Gastroesophageal sphincter (tissue), 4 donors: ENCODE measurements around the gene PGK1. TPM values are rescaled to one million over a fixed set of nuclear protein-coding genes. Genes with fewer than 3 reads are reported as not detected.
A peak's percentile ranks its signal among the peaks of the same experiment; 100 is the strongest.
"Not testable (repeated sequence)": the region's sequence is repeated elsewhere in the genome, so short reads cannot be mapped to it uniquely, and the experiment has no call there.

ENCODE experiments used
- ATAC-seq: fragments of 150-250 bp; one replicate; pipeline ENCODE4 v1.9.1; 2016; ENCODE audit warnings: mild to moderate bottlenecking, moderate library complexity
- H3K27ac ChIP-seq, 4 donors: fragments of 200-600 bp; sonication (generic) in 3 of 4; 1 replicate in 3 of 4; 2 replicates in 1 of 4; pipeline ENCODE4 v1.5.1; 2016 to 2019
- H3K27me3 ChIP-seq: fragments of 200-600 bp; sonication (generic); one replicate; pipeline ENCODE4 v1.5.1; 2019
- H3K36me3 ChIP-seq, 2 donors: fragments of 200-600 bp; sonication (generic); one replicate each; pipeline ENCODE4 v1.5.1; 2019; ENCODE audit warnings: control low read depth in 1 of 2
- H3K4me1 ChIP-seq, 3 donors: fragments of 200-600 bp; sonication (generic); 1 replicate in 2 of 3; 2 replicates in 1 of 3; pipeline ENCODE4 v1.5.1; 2016 to 2019; ENCODE audit warnings: control low read depth in 2 of 3
- H3K4me3 ChIP-seq, 2 donors: fragments of 200-600 bp; sonication (generic); one replicate each; pipeline ENCODE4 v1.5.1; 2019; ENCODE audit warnings: mild to moderate bottlenecking in 1 of 2, moderate library complexity in 1 of 2
- H3K9me3 ChIP-seq, 3 donors: fragments of 200-600 bp; sonication (generic); one replicate each; pipeline ENCODE4 v1.5.1; 2017 to 2019; ENCODE audit warnings: control low read depth in 2 of 3
- EP300 ChIP-seq: sonication (generic); formaldehyde crosslinking; IDR thresholded peaks from one replicate; pipeline ENCODE4 v1.6.1; 2017; ENCODE audit warnings: antibody characterized with exemption, mild to moderate bottlenecking
- POLR2A ChIP-seq, 2 donors: fragments of 450-650 bp; IDR thresholded peaks; one replicate each; pipeline ENCODE4 v1.6.1; 2017; ENCODE audit warnings: antibody characterized with exemption in 2 of 2, mild to moderate bottlenecking in 2 of 2, moderate library complexity in 1 of 2
- POLR2AphosphoS5 ChIP-seq: sonication (generic); formaldehyde crosslinking; IDR thresholded peaks from one replicate; pipeline ENCODE4 v1.6.1; 2017; ENCODE audit warnings: antibody characterized with exemption
- WGBS, 2 donors: methylation state at CpG; one replicate each; pipeline ENCODE4 v1.1.5; 2018; ENCODE audit warnings: low coverage in 1 of 2; 5-methylcytosine and 5-hydroxymethylcytosine counted together
- total RNA-seq, 4 donors: library from RNA; depleted of rRNA; stranded (reverse); fragments of >200 nt; gene quantifications; one replicate each; pipeline ENCODE4 v1.1.0, GENCODE V29; 2016
- TF ChIP-seq, protein P1 (sequence below), 4 experiments: fragments of 200-600 bp in 2 of 4; fragments of 450-650 bp in 2 of 4; sonication (generic) in 1 of 4; IDR thresholded peaks; one replicate each; pipeline ENCODE4 v1.5.1; 2017 to 2019; ENCODE audit warnings: antibody characterized with exemption in 4 of 4, mild to moderate bottlenecking in 2 of 4, moderate library complexity in 2 of 4

Gene PGK1
- total RNA-seq, 4 donors from 2014 or later: 204 to 360 (median 274) TPM

DNA sequence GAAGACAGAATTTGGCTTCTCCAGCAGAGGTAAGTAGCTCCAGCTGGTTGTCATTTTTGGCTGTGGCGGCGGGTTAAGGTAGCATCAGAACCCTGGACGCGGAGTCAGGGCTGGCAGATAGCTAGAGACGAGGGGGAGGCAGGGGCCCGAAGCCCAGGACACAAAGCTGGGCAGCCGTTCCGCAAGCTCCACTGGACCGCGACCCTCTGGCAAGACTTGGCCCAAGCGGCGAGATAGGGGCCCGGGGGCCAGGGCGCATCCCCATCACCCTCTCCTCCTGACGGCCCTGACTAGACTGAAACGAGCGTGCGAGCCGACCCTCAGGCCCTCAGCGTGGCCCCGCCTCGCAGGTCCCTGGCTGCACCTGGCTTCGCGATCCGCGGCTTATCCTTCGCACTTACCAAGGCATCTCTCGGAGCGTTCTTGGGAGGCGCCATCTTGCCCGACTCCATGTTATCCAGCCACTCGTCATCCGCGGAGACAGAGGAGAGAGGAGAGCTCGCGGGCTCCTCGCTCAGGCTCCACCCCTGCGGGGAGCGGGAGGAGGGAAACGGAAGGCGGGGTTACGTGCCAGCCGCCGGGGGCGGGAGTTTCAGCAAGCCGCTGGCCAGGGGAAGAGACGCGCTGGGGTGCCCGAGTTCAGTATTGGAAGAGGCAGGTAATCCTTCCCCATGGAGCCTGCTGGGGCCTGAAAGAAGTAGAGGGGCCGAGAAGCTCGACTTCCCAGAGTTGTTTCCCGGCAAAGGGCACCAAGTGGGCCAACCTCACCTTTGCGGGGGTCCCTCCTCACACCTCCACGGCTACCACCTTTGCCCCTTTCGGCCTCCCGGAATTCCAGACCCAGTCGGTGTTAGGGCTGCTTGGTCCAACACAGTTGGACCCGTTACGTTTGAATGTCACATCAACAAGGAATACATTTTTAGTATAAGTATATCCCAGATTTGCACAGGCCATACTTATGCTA, 35.4 kb downstream of the PGK1 start, which contains the start of gene TAF9B:
TSS of gene TAF9B (minus strand) at position 491 of the 964 bp plus-strand sequence. CDS start at position 452, 39 bp downstream.
- peaks cover 0 to 12% (median 0%) of the 10 kb centered on the region in 3 donors for H3K4me1 ChIP-seq
- WGBS, 2 donors: 7 to 37% methylated on average over 3 to 8 of the region's 59 CpGs
- ATAC-seq: peak; percentile 97
- H3K9me3 ChIP-seq: no peaks in the 10 kb centered on the region
- H3K4me3 ChIP-seq: peak within 1 kb of the TSS; percentile 75 to 95
- TF ChIP-seq POLR2AphosphoS5 (peak; percentile 63), POLR2A (IDR thresholded peaks at IDR 0.05) (peak in 1 of 2 donors; percentile 28), EP300 (no peak)
- TF ChIP-seq, protein P1, sequence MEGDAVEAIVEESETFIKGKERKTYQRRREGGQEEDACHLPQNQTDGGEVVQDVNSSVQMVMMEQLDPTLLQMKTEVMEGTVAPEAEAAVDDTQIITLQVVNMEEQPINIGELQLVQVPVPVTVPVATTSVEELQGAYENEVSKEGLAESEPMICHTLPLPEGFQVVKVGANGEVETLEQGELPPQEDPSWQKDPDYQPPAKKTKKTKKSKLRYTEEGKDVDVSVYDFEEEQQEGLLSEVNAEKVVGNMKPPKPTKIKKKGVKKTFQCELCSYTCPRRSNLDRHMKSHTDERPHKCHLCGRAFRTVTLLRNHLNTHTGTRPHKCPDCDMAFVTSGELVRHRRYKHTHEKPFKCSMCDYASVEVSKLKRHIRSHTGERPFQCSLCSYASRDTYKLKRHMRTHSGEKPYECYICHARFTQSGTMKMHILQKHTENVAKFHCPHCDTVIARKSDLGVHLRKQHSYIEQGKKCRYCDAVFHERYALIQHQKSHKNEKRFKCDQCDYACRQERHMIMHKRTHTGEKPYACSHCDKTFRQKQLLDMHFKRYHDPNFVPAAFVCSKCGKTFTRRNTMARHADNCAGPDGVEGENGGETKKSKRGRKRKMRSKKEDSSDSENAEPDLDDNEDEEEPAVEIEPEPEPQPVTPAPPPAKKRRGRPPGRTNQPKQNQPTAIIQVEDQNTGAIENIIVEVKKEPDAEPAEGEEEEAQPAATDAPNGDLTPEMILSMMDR (IDR thresholded peaks at IDR 0.05): peak in 1 of 4 experiments; percentile 14
- no peaks in the 10 kb centered on the region for H3K27me3 ChIP-seq
- no peaks in the 10 kb centered on the region for H3K36me3 ChIP-seq
- H3K27ac ChIP-seq: peak within 1 kb of the TSS; percentile 83 to 89 (median 88)

DNA sequence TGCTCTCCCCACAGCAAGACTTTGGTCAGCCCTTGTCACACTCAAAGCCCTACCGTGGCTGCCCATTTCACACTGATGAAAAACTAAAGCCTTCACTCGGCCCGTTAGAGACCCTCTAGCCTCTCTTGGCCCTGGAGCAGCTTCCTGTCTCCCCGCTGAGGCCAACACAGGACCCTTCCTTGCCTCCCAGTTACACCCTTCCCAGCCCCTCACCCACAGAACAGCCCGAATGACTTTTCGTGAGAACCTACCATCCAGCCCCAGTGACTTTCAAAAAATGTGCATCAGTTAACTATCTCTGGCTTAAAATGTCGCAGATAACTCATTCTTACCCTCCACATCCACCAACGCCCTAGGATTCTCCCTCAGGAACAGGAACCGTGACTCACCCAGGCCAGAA, 36.2 kb downstream of the PGK1 start:
- Histone ChIP-seq H3K36me3 (no peaks in the 10 kb centered on the region), H3K9me3 (no peaks in the 10 kb centered on the region), H3K27me3 (no peaks in the 10 kb centered on the region), H3K4me1 (peaks cover 0 to 12% (median 0%) of the 10 kb centered on the region in 3 donors), H3K27ac (peak overlapping the region in 2 of 4 donors; percentile 83 to 89), H3K4me3 (no peak overlapping the region)
- WGBS, 2 donors: 80 to 95% methylated on average over 4 to 9 of the region's 9 CpGs
- ATAC-seq: no peak
- TF ChIP-seq EP300 (no peak), POLR2AphosphoS5 (no peak), POLR2A (IDR thresholded peaks at IDR 0.05) (no peak)
- TF ChIP-seq, protein P1 (IDR thresholded peaks at IDR 0.05): no peak

DNA sequence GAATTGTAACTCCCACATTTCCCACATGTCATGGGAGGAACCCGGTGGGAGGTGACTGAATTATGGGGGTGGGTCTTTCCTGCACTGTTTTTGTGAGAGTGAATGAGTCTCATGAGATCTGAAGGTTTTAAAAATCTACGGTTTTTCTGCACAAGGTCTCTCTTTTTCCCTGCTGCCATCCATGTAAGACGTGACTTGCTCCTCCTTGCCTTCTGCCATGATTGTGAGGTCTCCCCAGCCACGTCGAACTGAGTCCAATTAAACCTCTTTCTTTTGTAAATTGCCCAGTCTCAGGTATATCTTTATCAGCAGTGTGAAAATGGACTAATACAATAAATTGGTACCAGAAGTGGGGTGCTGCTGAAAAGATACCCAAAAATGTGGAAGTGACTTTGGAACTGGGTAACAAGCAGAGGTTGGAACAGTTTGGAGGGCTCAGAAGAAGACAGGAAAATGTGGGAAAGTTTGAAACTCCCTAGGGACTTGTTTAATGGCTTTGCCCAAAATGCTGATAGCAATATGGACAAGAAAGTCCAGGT, 43.0 kb downstream of the PGK1 start:
- not testable (repeated sequence) for H3K4me1 ChIP-seq, H3K27ac ChIP-seq, ATAC-seq, H3K27me3 ChIP-seq, H3K36me3 ChIP-seq, H3K4me3 ChIP-seq
- H3K9me3 ChIP-seq: peaks cover 0 to 14% (median 0%) of the 10 kb centered on the region in 3 donors
- WGBS, 2 donors: 80% methylated on average over 4 of the region's 5 CpGs; no CpG with 5 or more reads in 1 of the 2 donors

DNA sequence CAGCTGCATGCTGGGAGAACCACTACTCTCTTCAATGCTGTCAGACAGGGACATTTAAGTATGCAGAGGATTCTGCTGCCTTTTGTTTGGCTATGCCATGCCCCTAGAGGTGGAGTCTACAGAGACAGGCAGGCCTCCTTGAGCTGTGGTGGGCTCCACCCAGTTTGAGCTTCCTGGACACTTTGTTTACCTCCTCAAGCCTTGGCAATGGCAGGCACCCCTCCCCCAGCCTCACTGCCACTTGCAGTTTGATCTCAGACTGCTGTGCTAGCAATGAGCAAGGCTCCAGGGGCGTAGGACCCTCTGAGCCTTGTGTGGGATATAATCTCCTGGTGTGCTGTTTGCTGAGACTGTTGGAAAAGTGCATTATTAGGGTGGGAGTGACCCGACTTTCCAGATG, 53.3 kb downstream of the PGK1 start:
- H3K9me3 ChIP-seq, H3K27ac ChIP-seq, ATAC-seq, H3K27me3 ChIP-seq, H3K4me1 ChIP-seq, H3K36me3 ChIP-seq, H3K4me3 ChIP-seq: not testable (repeated sequence)
- WGBS, 2 donors: 100% methylated on average over 1 of the region's 2 CpGs; no CpG with 5 or more reads in 1 of the 2 donors

DNA sequence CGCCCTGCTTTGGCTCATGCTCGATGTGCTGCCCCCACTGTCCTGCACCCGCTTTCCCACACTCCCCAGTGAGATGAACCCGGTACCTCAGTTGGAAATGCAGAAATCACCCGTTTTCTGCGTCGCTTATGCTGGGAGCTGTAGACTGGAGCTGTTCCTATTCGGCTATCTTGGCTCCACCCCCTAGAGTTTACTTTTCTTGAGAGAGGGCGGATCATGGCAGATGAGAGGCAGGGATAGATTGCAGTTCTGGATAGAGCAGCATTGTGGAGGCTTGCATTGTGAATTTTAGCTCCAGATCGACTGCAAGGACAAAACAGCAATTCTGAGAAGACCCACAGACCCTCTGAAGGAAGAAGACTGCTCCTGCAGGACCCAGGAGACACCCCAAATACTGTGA, 53.8 kb downstream of the PGK1 start:
- WGBS, 2 donors: no CpG with 5 or more reads among the region's 10 CpGs

DNA sequence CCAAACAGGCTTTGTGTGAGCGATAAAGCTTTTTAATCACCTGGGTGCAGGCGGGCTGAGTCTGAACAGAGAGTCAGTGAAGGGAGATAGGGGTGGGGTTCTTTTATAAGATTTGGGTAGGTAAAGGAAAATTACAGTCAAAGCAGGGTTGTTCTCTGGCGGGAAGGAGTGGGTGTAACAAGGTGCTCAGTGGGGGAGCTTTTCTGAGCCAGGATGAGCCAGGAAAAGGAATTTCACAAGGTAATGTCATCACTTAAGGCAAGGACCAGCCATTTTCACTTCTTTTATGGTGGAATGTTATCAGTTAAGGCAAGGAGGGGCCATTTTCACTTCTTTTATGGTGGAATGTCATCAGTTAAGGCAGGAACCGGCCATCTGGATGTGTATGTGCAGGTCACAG, 56.7 kb downstream of the PGK1 start:
- not testable (repeated sequence) for H3K4me3 ChIP-seq, H3K36me3 ChIP-seq, ATAC-seq, H3K4me1 ChIP-seq, H3K27me3 ChIP-seq, H3K27ac ChIP-seq, H3K9me3 ChIP-seq
- WGBS, 2 donors: 66 to 83% methylated on average over 3 to 4 of the region's 4 CpGs

More for the DNA sequence above, 53.8 kb downstream of the PGK1 start:
- not testable (repeated sequence) for ATAC-seq, H3K4me3 ChIP-seq, H3K36me3 ChIP-seq, H3K4me1 ChIP-seq, H3K27me3 ChIP-seq, H3K9me3 ChIP-seq, H3K27ac ChIP-seq

DNA sequence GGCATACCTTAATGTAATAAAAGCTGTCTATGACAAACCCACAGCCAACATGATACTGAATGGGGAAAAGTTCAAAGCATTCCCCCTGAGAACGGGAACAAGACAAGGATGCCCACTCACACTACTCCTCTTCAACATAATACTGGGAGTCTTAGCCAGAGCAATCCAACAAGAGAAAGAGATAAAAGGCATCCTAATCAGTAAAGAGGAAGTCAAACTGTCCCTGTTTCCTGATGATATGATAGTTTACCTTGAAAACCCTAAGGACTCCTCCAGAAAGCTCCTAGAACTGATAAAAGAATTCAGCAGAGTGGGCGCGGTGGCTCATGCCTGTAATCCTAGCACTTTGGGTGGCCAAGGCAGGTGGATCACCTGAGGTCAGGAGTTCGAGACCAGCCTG, 59.1 kb downstream of the PGK1 start:
- H3K9me3 ChIP-seq, H3K4me3 ChIP-seq, ATAC-seq, H3K36me3 ChIP-seq, H3K4me1 ChIP-seq, H3K27ac ChIP-seq, H3K27me3 ChIP-seq: not testable (repeated sequence)
- WGBS, 2 donors: 50 to 83% methylated on average over 1 to 2 of the region's 4 CpGs
